GM19025 (cell line): Measurements from ENCODE around the gene CEBPZOS.
"Not testable (repeated sequence)": the region's sequence is repeated elsewhere in the genome, so short reads cannot be mapped to it uniquely, and the experiment has no call there.

Experiments used
- ATAC-seq: cut with Tn5 transposase; IDR thresholded peaks from one replicate; pipeline ENCODE4 v1.9.1; 2021; ENCODE audit warnings: mild to moderate bottlenecking, low read depth, moderate library complexity; ENCODE audit not compliant: unreplicated experiment

Gene CEBPZOS

GRCh38 chr2:37190290-37190689 lies 6.0 kb upstream of the CEBPZOS start:
- ATAC-seq: no peak

- ATAC-seq: no peak
These were observed 5.0 kb upstream of the CEBPZOS start for GRCh38 chr2:37191253-37191652.

DNA sequence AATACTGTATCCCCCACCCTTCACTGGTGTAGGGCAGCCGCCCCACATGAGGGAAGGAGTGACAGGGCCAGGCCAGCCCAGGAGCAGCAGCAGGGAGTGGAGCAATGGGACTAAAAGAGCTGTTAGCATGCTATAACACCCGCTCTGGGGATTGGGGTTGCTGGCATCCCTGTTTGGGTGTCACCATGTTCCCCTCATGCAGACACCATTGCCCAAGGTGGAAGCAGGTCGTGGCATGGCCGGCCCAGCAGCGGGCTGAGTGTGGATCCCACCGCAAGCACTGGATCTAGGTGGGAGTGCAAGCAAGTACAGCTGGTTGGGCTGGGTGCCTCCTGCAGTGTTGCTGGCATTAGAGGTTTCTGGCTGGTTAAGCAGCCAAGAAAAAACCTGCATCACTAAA lies 4.5 kb upstream of the CEBPZOS start:
- no peak for ATAC-seq

- no peak for ATAC-seq
These were observed 3.7 kb upstream of the CEBPZOS start for GRCh38 chr2:37192551-37192950.

DNA sequence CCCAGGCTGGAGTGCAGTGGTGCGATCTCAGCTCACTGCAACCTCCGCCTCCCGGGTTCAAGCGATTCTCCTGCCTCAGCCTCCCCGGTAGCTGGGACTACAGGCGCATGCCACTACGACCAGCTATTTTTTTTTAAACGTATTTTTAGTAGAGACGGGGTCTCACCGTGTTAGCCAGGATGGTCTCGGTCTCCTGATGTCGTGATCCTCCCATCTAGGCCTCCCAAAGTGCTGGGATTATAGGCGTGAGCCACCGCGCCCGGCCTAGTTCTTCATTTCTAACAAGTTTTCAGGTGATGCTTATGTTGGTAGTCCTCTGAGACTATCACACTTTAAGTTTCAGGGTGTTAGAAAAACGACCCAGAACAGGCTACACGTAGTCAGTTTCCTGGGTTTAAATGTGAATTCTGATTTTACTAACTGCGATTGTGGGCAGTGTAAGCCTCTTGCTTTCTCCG lies 405 bp upstream of the CEBPZOS start:
- ATAC-seq: not testable (repeated sequence)

- ATAC-seq: no peak
These were observed 2.4 kb downstream of the CEBPZOS start for GRCh38 chr2:37198681-37199065.

GRCh38 chr2:37201208-37201607 lies 4.9 kb downstream of the CEBPZOS start:
- no peak for ATAC-seq

- no peak for ATAC-seq
These were observed 5.5 kb downstream of the CEBPZOS start for GRCh38 chr2:37201766-37202165.

- ATAC-seq: no peak
These were observed 7.4 kb downstream of the CEBPZOS start for GRCh38 chr2:37203708-37204107.

GRCh38 chr2:37205071-37205661 lies 8.9 kb downstream of the CEBPZOS start:
- ATAC-seq: not testable (repeated sequence)

DNA sequence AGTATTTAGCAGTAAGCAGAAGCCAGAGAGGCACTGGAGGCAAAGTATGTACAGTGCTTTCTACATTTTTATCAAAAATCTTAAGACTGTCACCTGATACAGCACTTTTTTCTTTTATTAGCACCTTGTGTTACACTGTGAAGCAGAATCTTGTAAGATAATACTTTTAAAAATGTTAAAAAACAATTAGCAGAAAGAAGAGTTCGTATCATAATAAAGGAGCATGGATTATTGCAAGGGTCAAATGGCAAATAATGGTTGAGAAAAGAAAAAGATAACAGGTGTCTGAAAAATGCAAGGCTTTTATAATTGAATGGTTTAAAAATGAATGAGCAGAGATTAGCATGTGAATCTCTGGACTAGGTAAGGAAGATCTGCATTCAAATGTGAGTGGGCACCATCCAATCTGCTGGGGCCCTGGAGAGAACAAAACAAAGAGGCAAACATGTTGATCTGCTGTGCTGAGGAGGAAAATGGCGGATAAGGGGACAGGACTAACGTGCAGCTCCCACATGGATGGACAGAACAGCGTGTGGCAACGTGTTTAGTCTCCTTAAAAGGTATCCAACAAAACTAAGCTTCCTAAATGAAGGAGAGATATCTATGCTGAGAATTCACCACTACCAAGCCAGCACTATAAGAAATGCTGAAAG lies 9.5 kb downstream of the CEBPZOS start:
- ATAC-seq: no peak

DNA sequence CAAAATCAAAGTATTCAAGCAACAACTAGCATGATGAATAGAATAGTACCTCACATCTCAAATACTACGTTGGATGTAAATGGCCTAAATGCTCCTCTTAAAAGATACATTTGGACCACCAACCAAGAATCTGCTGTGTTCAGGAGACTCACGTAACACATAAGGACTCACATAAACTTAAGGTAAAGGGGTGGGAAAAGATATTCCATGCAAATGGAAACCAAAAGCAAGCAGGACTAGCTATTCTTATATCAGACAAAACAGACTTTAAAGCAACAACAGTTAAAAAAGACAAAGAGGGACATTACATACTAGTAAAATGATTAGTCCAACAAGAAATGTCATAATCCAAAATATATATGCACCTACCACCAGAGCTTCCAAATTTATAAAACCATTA lies 10.5 kb downstream of the CEBPZOS start:
- not testable (repeated sequence) for ATAC-seq

DNA sequence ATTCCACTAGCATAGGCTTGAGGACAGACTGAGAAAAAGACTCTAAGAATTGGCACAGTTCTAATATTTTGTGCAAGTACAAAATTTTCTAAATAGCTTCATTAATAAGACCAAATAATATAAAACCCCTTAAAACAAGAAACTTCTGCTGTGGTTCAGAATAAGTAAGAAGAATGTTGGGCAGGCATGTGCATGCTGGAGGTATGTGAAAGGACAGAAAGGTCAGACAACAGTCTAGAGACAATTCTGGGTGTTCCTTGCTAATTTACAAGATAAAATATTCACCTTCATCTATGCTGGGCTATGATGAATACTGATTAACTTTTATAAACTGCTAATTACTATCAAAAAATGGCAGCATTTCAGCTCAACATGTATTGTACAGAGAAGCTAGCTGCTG lies 14.9 kb downstream of the CEBPZOS start:
- ATAC-seq: no peak

- no peak for ATAC-seq
These were observed 15.6 kb downstream of the CEBPZOS start for GRCh38 chr2:37211939-37212338.

DNA sequence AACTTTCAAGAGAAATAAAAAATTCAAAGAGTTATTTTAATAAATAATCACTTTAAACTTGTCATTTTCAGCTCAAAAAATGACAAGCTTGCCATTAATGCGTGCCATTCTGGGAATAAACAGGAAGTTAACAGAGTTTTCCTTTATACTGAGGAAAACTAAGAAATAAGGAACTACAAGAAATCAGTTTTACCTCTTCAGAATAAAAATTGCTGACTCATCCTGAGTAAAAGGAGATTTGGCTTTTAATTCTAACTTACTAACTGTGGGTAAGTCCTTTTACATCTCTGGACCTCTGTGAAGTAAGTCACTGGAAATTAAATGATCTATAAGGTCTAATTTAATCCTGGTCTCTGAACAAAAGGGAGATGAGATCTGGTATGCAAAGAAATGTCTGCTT lies 19.0 kb downstream of the CEBPZOS start:
- no peak for ATAC-seq

GRCh38 chr2:37219046-37219445 lies 22.8 kb downstream of the CEBPZOS start:
- no peak for ATAC-seq

DNA sequence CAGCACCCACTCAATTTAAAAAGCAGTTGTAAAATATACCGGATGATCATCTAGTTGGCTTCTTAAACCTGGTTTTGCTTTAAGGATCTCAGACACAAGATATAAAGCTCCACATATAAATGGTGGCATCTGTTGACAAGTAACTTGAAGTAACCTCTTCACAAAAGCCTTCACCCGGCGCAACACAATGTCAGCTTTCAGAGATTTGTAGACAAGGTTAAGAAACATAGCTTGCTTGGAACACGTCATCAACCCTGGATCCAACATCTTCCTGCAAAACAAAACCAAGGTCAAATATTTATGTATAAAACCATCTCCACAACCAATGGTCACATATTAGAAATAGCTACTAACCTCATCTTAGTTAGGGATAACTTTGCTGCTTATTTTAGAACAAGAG lies 26.8 kb downstream of the CEBPZOS start:
- no peak for ATAC-seq

DNA sequence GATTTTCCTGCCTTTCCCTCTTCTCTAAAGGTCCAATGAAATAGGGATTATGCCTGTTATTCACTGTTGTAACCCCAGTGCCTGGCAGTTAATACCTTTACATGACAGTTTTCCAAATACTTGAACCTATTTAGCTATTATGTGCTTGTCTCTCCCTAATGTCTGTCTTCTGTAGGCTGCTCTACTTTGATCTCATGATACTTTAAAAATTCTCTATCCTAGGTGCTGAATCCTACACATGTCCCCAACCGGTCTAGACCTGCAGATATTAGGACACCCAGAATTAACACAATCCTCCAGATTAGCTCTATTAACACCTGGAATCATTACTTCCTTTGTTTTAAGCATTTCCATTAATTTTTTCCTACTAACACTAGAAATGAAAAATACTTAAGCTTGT lies 27.8 kb downstream of the CEBPZOS start:
- ATAC-seq: no peak

DNA sequence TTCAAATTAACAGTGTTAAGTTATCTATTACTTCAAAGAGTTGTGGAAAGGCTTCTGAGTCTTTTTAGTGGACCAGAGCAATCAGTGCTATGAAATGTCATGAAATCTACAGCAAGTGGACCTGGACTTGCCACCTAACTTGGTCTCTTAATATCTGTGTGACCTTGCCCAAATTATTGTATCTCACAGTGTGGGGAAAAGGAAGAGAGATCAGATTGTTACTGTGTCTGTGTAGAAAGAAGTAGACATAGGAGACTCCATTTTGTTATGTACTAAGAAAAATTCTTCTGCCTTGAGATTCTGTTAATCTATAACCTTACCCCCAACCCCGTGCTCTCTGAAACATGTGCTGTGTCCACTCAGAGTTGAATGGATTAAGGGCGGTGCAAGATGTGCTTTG lies 28.8 kb downstream of the CEBPZOS start:
- ATAC-seq: not testable (repeated sequence)

GRCh38 chr2:37226863-37227262 lies 30.6 kb downstream of the CEBPZOS start:
- ATAC-seq: no peak

DNA sequence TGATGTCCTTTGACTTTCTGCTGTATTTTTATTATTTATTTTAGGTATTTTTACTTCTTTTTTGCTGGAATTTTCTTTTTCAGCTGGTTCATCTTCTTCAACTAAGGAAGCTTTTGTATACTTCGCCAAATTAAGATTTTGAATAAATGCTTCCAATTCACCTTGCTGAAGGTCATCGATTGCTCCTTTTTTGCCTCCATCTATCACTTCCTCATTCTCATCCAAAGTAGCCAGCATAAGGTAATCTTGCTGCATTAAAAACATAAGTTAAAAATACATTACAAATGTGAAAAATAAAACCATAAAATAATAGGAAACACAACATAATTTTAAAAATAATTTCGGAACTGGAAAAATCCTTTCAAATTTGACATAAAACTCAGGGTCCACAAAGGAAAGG lies 32.5 kb downstream of the CEBPZOS start:
- ATAC-seq: no peak

- ATAC-seq: no peak
These were observed 34.3 kb downstream of the CEBPZOS start for GRCh38 chr2:37230581-37230980.
